Measurements from ENCODE around the gene DCDC2C.

DCDC2C gene

DNA sequence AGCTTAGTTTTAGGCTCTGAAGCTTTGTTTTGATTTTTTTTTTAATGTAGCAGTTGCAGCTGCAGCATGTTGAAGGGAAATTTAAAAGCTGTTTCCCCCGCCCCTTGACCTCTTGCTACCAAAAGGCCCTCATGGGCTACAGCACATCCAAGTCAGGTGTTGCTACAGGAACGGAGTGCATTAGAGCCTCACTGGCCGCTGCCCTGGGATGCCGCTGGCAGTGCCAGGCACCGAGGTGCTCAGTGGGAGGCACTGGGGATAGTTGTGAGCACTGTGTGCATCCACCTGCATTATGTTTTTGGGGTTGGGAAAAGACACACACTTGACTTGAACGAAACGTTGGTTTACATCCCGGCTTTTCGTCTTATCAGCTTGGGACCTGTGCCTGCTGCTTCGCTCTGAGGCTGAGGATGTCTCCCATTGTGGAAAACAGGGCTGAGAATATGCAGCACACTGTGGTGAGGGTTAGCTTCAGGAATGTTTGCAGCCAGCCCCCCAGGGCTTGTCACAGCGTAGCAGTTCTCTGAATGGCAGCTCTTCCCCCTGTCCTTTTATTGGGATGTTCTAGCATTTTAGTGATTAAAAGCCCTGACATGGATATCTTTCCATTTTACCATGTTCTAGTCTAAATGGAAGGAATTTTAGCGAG, 24.1 kb downstream of the DCDC2C start:
- H3K79me2 ChIP-seq (ENCODE audit: insufficient read depth, low read length), result no peaks in the 10 kb centered on the region
- peak overlapping the region; percentile 95 for H2AFZ ChIP-seq (ENCODE audit: low read length)

DNA sequence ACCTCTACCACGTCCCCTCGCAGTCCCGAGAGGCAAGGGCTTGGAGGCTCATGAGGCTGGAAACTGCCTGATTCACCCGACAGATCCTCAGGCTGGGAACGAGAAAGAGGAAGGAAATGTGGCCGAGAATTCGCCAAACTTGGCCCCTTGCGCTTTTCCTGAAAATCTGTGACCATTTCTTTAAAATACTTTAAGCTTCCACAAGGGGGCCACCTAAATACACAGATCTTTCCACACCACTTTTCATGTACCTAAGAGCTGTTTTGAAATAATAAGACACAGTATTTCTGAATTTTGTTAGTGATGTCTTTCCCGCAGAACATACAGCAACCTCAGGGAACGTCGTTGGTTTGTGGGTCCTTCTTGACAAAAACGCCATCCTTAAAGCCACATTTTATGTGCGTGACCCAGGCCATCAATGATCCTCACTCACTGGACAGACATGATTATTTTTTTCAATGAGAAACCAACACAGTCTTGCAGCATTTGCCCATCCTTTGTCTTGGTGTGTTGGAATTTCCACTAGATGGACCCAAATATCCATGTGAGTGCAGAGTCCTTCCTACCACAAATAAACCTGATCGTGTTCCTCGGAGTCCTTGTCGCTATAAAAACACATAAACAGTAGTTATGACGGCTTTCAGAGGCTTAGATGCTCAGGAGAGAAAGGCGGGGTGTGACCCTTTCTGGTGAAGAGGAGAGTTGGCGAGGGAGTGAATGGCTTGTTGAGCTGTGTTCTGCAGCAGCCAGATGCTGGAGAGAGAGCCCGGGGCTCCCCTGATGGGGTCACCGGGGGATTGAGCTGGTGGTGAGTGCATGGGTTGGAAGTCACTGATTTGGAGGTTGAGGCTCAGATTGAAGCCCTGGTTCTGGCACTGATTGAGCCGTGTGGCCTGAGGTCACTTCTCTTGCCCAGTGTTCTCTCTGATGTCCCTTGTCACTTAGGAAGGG, 25.0 kb downstream of the DCDC2C start:
- Histone ChIP-seq H3K4me1 (ENCODE audit: insufficient read depth, low read length, poor library complexity, severe bottlenecking) (no peaks in the 10 kb centered on the region), H3K9me2 (replicated peaks; ENCODE audit: low read depth, low read length) (no peaks in the 10 kb centered on the region), H3K27me3 (ENCODE audit: insufficient read depth, low read length, poor library complexity, severe bottlenecking) (no peaks in the 10 kb centered on the region), H3K9me3 (ENCODE audit: insufficient read depth, low read depth, low read length) (no peaks in the 10 kb centered on the region), H3K9ac (ENCODE audit: low read depth, low read length, poor library complexity, severe bottlenecking) (no peak overlapping the region), H4K20me1 (ENCODE audit: insufficient read depth, low read length, poor library complexity, severe bottlenecking) (no peaks in the 10 kb centered on the region), H3K79me2 (ENCODE audit: insufficient read depth, low read length) (no peaks in the 10 kb centered on the region), H3K36me3 (ENCODE audit: insufficient read depth, low read length) (no peaks in the 10 kb centered on the region), H3K4me3 (ENCODE audit: low read length, poor library complexity, severe bottlenecking) (peak overlapping the region; percentile 48), H3K4me2 (ENCODE audit: low read depth, low read length, poor library complexity, severe bottlenecking) (peak overlapping the region; percentile 67), H3F3A (ENCODE audit: low read depth) (no peaks in the 10 kb centered on the region), H2AFZ (ENCODE audit: low read length) (peak overlapping the region; percentile 95)
- no peak for TF ChIP-seq EZH2phosphoT487 (IDR thresholded peaks at IDR 0.05; ENCODE audit: borderline replicate concordance)
- TF ChIP-seq, protein P1, sequence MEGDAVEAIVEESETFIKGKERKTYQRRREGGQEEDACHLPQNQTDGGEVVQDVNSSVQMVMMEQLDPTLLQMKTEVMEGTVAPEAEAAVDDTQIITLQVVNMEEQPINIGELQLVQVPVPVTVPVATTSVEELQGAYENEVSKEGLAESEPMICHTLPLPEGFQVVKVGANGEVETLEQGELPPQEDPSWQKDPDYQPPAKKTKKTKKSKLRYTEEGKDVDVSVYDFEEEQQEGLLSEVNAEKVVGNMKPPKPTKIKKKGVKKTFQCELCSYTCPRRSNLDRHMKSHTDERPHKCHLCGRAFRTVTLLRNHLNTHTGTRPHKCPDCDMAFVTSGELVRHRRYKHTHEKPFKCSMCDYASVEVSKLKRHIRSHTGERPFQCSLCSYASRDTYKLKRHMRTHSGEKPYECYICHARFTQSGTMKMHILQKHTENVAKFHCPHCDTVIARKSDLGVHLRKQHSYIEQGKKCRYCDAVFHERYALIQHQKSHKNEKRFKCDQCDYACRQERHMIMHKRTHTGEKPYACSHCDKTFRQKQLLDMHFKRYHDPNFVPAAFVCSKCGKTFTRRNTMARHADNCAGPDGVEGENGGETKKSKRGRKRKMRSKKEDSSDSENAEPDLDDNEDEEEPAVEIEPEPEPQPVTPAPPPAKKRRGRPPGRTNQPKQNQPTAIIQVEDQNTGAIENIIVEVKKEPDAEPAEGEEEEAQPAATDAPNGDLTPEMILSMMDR (conservative IDR thresholded peaks at IDR 0.05; ENCODE audit: low read length), result peak; percentile 73

More for the DNA sequence above, 24.1 kb downstream of the DCDC2C start:
- no peak for TF ChIP-seq EZH2phosphoT487 (IDR thresholded peaks at IDR 0.05; ENCODE audit: borderline replicate concordance)
- TF ChIP-seq, protein P1 (conservative IDR thresholded peaks at IDR 0.05; ENCODE audit: low read length), result no peak
- H3K4me2 ChIP-seq (ENCODE audit: low read depth, low read length, poor library complexity, severe bottlenecking), result peak overlapping the region; percentile 67
- H3K9me3 ChIP-seq (ENCODE audit: insufficient read depth, low read depth, low read length), result no peaks in the 10 kb centered on the region
- no peaks in the 10 kb centered on the region for H4K20me1 ChIP-seq (ENCODE audit: insufficient read depth, low read length, poor library complexity, severe bottlenecking)
- H3K9me2 ChIP-seq (replicated peaks; ENCODE audit: low read depth, low read length), result no peaks in the 10 kb centered on the region
- no peaks in the 10 kb centered on the region for H3K36me3 ChIP-seq (ENCODE audit: insufficient read depth, low read length)
- H3F3A ChIP-seq (ENCODE audit: low read depth), result no peaks in the 10 kb centered on the region
- peak overlapping the region; percentile 48 for H3K4me3 ChIP-seq (ENCODE audit: low read length, poor library complexity, severe bottlenecking)
- no peaks in the 10 kb centered on the region for H3K4me1 ChIP-seq (ENCODE audit: insufficient read depth, low read length, poor library complexity, severe bottlenecking)
- no peak overlapping the region for H3K9ac ChIP-seq (ENCODE audit: low read depth, low read length, poor library complexity, severe bottlenecking)
- H3K27me3 ChIP-seq (ENCODE audit: insufficient read depth, low read length, poor library complexity, severe bottlenecking), result no peaks in the 10 kb centered on the region

DNA sequence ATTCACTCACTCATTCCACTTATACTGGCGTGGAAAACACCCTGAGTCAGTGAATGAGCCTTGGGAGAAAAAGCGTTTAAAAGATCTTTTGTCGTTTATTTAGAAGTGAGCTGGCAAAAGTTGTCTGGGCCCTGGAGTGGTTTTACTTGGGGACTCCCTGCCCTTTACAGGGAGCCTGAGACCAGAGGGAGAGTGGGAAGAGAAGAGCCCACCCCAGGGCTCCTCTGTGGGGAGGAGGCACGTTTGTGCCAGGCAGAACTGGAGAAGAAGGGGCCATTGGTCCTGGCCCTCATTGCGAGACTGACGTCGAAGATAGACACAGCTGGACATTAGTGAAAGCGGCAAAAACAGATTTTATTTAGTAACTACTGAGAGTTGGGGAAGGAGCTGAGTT, 25.7 kb downstream of the DCDC2C start:
- H3K9me3 ChIP-seq (ENCODE audit: insufficient read depth, low read depth, low read length), result no peaks in the 10 kb centered on the region
- H3K27me3 ChIP-seq (ENCODE audit: insufficient read depth, low read length, poor library complexity, severe bottlenecking), result no peaks in the 10 kb centered on the region
- no peak overlapping the region for H3K9ac ChIP-seq (ENCODE audit: low read depth, low read length, poor library complexity, severe bottlenecking)
- no peaks in the 10 kb centered on the region for H3K79me2 ChIP-seq (ENCODE audit: insufficient read depth, low read length)
- no peaks in the 10 kb centered on the region for H3K9me2 ChIP-seq (replicated peaks; ENCODE audit: low read depth, low read length)
- no peaks in the 10 kb centered on the region for H3K36me3 ChIP-seq (ENCODE audit: insufficient read depth, low read length)
- TF ChIP-seq EZH2phosphoT487 (IDR thresholded peaks at IDR 0.05; ENCODE audit: borderline replicate concordance), result no peak
- TF ChIP-seq, protein P1 (conservative IDR thresholded peaks at IDR 0.05; ENCODE audit: low read length), result no peak
- 0 out of 2 replicates have a peak overlapping the region, but pooled peaks have one; percentile 95 for H2AFZ ChIP-seq (ENCODE audit: low read length)
- H3F3A ChIP-seq (ENCODE audit: low read depth), result no peaks in the 10 kb centered on the region
- no peaks in the 10 kb centered on the region for H3K4me1 ChIP-seq (ENCODE audit: insufficient read depth, low read length, poor library complexity, severe bottlenecking)
- no peaks in the 10 kb centered on the region for H4K20me1 ChIP-seq (ENCODE audit: insufficient read depth, low read length, poor library complexity, severe bottlenecking)
- H3K4me2 ChIP-seq (ENCODE audit: low read depth, low read length, poor library complexity, severe bottlenecking), result no peak overlapping the region
- H3K4me3 ChIP-seq (ENCODE audit: low read length, poor library complexity, severe bottlenecking), result no peak overlapping the region
